Gastroesophageal sphincter (tissue), 4 donors: Measurements from ENCODE around the gene RNF113A. TPM values are rescaled to one million over a fixed set of nuclear protein-coding genes. Genes with fewer than 3 reads are reported as not detected.

ENCODE experiments used
- ATAC-seq: fragments of 150-250 bp; one replicate; pipeline ENCODE4 v1.9.1; 2016; ENCODE audit warnings: mild to moderate bottlenecking, moderate library complexity
- H3K27ac ChIP-seq, 4 donors: fragments of 200-600 bp; sonication (generic) in 3 of 4; 1 replicate in 3 of 4; 2 replicates in 1 of 4; pipeline ENCODE4 v1.5.1; 2016 to 2019
- H3K27me3 ChIP-seq: fragments of 200-600 bp; sonication (generic); one replicate; pipeline ENCODE4 v1.5.1; 2019
- H3K36me3 ChIP-seq, 2 donors: fragments of 200-600 bp; sonication (generic); one replicate each; pipeline ENCODE4 v1.5.1; 2019; ENCODE audit warnings: control low read depth in 1 of 2
- H3K4me1 ChIP-seq, 3 donors: fragments of 200-600 bp; sonication (generic); 1 replicate in 2 of 3; 2 replicates in 1 of 3; pipeline ENCODE4 v1.5.1; 2016 to 2019; ENCODE audit warnings: control low read depth in 2 of 3
- H3K4me3 ChIP-seq, 2 donors: fragments of 200-600 bp; sonication (generic); one replicate each; pipeline ENCODE4 v1.5.1; 2019; ENCODE audit warnings: mild to moderate bottlenecking in 1 of 2, moderate library complexity in 1 of 2
- H3K9me3 ChIP-seq, 3 donors: fragments of 200-600 bp; sonication (generic); one replicate each; pipeline ENCODE4 v1.5.1; 2017 to 2019; ENCODE audit warnings: control low read depth in 2 of 3
- EP300 ChIP-seq: sonication (generic); formaldehyde crosslinking; IDR thresholded peaks from one replicate; pipeline ENCODE4 v1.6.1; 2017; ENCODE audit warnings: antibody characterized with exemption, mild to moderate bottlenecking
- POLR2A ChIP-seq, 2 donors: fragments of 450-650 bp; IDR thresholded peaks; one replicate each; pipeline ENCODE4 v1.6.1; 2017; ENCODE audit warnings: antibody characterized with exemption in 2 of 2, mild to moderate bottlenecking in 2 of 2, moderate library complexity in 1 of 2
- POLR2AphosphoS5 ChIP-seq: sonication (generic); formaldehyde crosslinking; IDR thresholded peaks from one replicate; pipeline ENCODE4 v1.6.1; 2017; ENCODE audit warnings: antibody characterized with exemption
- WGBS, 2 donors: methylation state at CpG; one replicate each; pipeline ENCODE4 v1.1.5; 2018; ENCODE audit warnings: low coverage in 1 of 2; 5-methylcytosine and 5-hydroxymethylcytosine counted together
- total RNA-seq, 4 donors: library from RNA; depleted of rRNA; stranded (reverse); fragments of >200 nt; gene quantifications; one replicate each; pipeline ENCODE4 v1.1.0, GENCODE V29; 2016
- TF ChIP-seq, protein P1 (sequence below), 4 experiments: fragments of 200-600 bp in 2 of 4; fragments of 450-650 bp in 2 of 4; sonication (generic) in 1 of 4; IDR thresholded peaks; one replicate each; pipeline ENCODE4 v1.5.1; 2017 to 2019; ENCODE audit warnings: antibody characterized with exemption in 4 of 4, mild to moderate bottlenecking in 2 of 4, moderate library complexity in 2 of 4

Gene RNF113A
- total RNA-seq, 4 donors from 2014 or later: 6.4 to 18.6 (median 12.6) TPM

GRCh38 chrX:119885554-119886428 lies 14.3 kb upstream of the RNF113A start:
- H3K27me3 ChIP-seq: no peaks in the 10 kb centered on the region
- WGBS, 2 donors: 64 to 69% methylated on average over 3 to 6 of the region's 11 CpGs
- peaks cover 0 to 10% (median 0%) of the 10 kb centered on the region in 3 donors for H3K4me1 ChIP-seq
- ATAC-seq: no peak
- TF ChIP-seq, protein P1, sequence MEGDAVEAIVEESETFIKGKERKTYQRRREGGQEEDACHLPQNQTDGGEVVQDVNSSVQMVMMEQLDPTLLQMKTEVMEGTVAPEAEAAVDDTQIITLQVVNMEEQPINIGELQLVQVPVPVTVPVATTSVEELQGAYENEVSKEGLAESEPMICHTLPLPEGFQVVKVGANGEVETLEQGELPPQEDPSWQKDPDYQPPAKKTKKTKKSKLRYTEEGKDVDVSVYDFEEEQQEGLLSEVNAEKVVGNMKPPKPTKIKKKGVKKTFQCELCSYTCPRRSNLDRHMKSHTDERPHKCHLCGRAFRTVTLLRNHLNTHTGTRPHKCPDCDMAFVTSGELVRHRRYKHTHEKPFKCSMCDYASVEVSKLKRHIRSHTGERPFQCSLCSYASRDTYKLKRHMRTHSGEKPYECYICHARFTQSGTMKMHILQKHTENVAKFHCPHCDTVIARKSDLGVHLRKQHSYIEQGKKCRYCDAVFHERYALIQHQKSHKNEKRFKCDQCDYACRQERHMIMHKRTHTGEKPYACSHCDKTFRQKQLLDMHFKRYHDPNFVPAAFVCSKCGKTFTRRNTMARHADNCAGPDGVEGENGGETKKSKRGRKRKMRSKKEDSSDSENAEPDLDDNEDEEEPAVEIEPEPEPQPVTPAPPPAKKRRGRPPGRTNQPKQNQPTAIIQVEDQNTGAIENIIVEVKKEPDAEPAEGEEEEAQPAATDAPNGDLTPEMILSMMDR (IDR thresholded peaks at IDR 0.05): no peak
- TF ChIP-seq POLR2A (IDR thresholded peaks at IDR 0.05): no peak
- no peak for TF ChIP-seq POLR2AphosphoS5
- no peak for TF ChIP-seq EP300
- no peak overlapping the region for H3K27ac ChIP-seq
- H3K9me3 ChIP-seq: no peaks in the 10 kb centered on the region
- H3K4me3 ChIP-seq: no peak overlapping the region
- no peaks in the 10 kb centered on the region for H3K36me3 ChIP-seq

- 16 to 76% methylated on average over 4 to 5 of the region's 11 CpGs for WGBS, 2 donors
- TF ChIP-seq, protein P1 (IDR thresholded peaks at IDR 0.05): peak in 3 of 4 experiments; percentile 45 to 57 (median 48)
- TF ChIP-seq POLR2A (IDR thresholded peaks at IDR 0.05): no peak
- H3K27me3 ChIP-seq: no peaks in the 10 kb centered on the region
- peak overlapping the region in 2 of 4 donors; percentile 4 to 39 for H3K27ac ChIP-seq
- no peak overlapping the region for H3K4me3 ChIP-seq
- no peaks in the 10 kb centered on the region for H3K9me3 ChIP-seq
- H3K36me3 ChIP-seq: peaks cover 0 to 29% of the 10 kb centered on the region in 2 donors
- no peaks in the 10 kb centered on the region for H3K4me1 ChIP-seq
- peak; percentile 56 for ATAC-seq
Measured at GRCh38 chrX:119880552-119881437, 9.3 kb upstream of the RNF113A start.

DNA sequence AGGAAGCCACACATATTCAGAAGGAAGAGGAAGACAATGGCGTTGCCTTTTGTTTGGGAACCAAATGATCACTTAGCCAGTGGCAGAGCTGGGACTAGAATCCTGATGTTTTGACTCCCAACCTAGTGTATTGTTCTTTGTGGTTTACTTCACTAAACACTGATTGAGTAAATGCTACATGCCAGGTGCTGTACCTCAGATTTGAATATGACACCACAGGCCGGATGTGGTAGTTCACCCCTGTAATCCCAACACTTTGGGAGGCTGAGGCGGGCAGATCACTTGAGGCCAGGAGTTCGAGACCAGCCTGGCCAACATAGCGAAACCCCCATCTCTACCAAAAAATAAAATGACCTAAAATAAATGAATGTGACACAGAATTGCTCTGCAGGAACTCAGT lies 8.5 kb upstream of the RNF113A start:
- WGBS, 2 donors: 58 to 67% methylated on average over 1 to 2 of the region's 5 CpGs
- no peak overlapping the region for H3K4me3 ChIP-seq
- no peaks in the 10 kb centered on the region for H3K9me3 ChIP-seq
- TF ChIP-seq POLR2A (IDR thresholded peaks at IDR 0.05): no peak
- no peak for TF ChIP-seq POLR2AphosphoS5
- TF ChIP-seq, protein P1 (IDR thresholded peaks at IDR 0.05): no peak
- no peak for TF ChIP-seq EP300
- ATAC-seq: no peak
- no peak overlapping the region for H3K27ac ChIP-seq
- H3K4me1 ChIP-seq: no peaks in the 10 kb centered on the region
- H3K36me3 ChIP-seq: peaks cover 0 to 35% of the 10 kb centered on the region in 2 donors
- H3K27me3 ChIP-seq: no peaks in the 10 kb centered on the region

DNA sequence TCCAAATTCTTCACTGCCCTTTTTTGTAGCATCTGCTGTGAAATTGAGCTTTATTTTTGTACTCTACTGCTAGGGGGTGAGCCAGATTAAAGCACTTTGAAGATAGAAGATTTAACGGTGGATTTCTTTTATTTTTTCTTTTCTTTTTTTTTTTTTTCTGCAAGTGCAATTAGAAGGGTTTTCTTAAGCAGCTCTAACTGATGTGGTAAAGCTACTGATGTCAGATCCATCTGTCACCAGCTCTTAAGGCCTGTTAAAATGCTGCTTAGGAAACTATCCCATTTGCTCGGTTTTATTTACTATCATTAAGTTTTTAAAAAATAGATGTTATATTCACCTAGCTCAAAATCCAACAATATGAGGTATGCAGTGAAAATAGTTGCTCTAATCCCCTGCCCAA lies 7.2 kb upstream of the RNF113A start:
- Histone ChIP-seq H3K36me3 (peaks cover 0 to 35% of the 10 kb centered on the region in 2 donors), H3K4me1 (no peaks in the 10 kb centered on the region), H3K4me3 (no peak overlapping the region), H3K27ac (no peak overlapping the region), H3K27me3 (no peaks in the 10 kb centered on the region), H3K9me3 (no peaks in the 10 kb centered on the region)
- no peak for ATAC-seq
- TF ChIP-seq EP300 (no peak), POLR2A (IDR thresholded peaks at IDR 0.05) (no peak)
- 88% methylated on average over 1 of the region's 2 CpGs; no CpG with 5 or more reads in 1 of the 2 donors for WGBS, 2 donors

DNA sequence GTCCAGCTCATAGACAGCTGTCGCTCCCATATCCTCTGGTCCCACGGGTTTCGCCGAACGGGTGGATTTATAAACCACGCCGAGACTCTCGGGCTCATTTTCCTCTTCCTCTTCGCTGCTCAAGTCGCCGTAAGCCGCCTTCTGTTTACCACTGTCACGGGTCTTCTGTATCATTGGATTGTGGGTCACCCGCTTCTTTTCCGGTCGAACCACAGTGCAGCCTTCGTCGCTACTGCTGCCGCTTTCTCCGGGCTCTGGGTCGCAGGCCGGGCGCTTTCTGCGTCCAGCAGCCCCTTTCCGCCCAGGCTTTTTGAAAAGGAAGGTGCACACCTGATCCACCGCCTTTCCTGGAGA lies 311 bp downstream of the RNF113A start:
- peaks cover 0 to 14% (median 0%) of the 10 kb centered on the region in 3 donors for H3K4me1 ChIP-seq
- H3K9me3 ChIP-seq: no peaks in the 10 kb centered on the region
- H3K4me3 ChIP-seq: peak overlapping the region; percentile 63 to 65
- peaks cover 0 to 10% of the 10 kb centered on the region in 2 donors for H3K36me3 ChIP-seq
- TF ChIP-seq, protein P1 (IDR thresholded peaks at IDR 0.05): no peak
- TF ChIP-seq POLR2A (IDR thresholded peaks at IDR 0.05) (no peak), EP300 (no peak), POLR2AphosphoS5 (no peak)
- H3K27me3 ChIP-seq: no peaks in the 10 kb centered on the region
- ATAC-seq: peak; percentile 26
- 31% methylated on average over 6 of the region's 26 CpGs; no CpG with 5 or more reads in 1 of the 2 donors for WGBS, 2 donors
- peak overlapping the region; percentile 74 to 90 (median 90) for H3K27ac ChIP-seq
